GM12892 (cell line): ENCODE results near the gene PLEKHH2.
"Not testable (repeated sequence)": the region's sequence is repeated elsewhere in the genome, so short reads cannot be mapped to it uniquely, and the experiment has no call there.

Experiments used
- DNase-seq: peaks from one replicate; pipeline ENCODE4 v3.0.0; 2011; ENCODE audit not compliant: insufficient read length
- FAIRE-seq: peaks from 2 replicates; lab custom pipeline; 2011; peaks lifted over from hg19 to GRCh38; lab: Jason Lieb, UNC
- POLR2A ChIP-seq: IDR thresholded peaks from 2 replicates; pipeline ENCODE4 v1.6.1; 2011; ENCODE audit warnings: low read depth, low read length, control low read depth
- POLR2AphosphoS5 ChIP-seq: IDR thresholded peaks from 2 replicates; pipeline ENCODE4 v1.6.1; 2011; ENCODE audit warnings: low read depth, low read length, control low read depth
- TAF1 ChIP-seq: IDR thresholded peaks from 2 replicates; pipeline ENCODE4 v1.6.1; 2011; ENCODE audit warnings: low read depth, mild to moderate bottlenecking, control low read depth, low read length, borderline replicate concordance

Gene PLEKHH2

GRCh38 chr2:43611987-43612894 lies 24.8 kb upstream of the PLEKHH2 start:
- TF ChIP-seq TAF1 (no peak), POLR2A (no peak), POLR2AphosphoS5 (no peak)
- FAIRE-seq: peak; percentile 67
- no peak for DNase-seq

GRCh38 chr2:43612944-43613343 lies 24.1 kb upstream of the PLEKHH2 start:
- DNase-seq (no peak), FAIRE-seq (no peak)
- TF ChIP-seq TAF1 (no peak), POLR2A (no peak), POLR2AphosphoS5 (no peak)

GRCh38 chr2:43616967-43617680 lies 19.9 kb upstream of the PLEKHH2 start:
- no peak for TF ChIP-seq POLR2A

GRCh38 chr2:43619511-43619910 lies 17.5 kb upstream of the PLEKHH2 start:
- no peak for DNase-seq
- no peak for FAIRE-seq
- TF ChIP-seq POLR2AphosphoS5 (no peak), POLR2A (no peak), TAF1 (no peak)

More at GRCh38 chr2:43616967-43617680, 19.9 kb upstream of the PLEKHH2 start:
- no peak for FAIRE-seq
- no peak for DNase-seq

- TF ChIP-seq POLR2A (no peak), TAF1 (no peak), POLR2AphosphoS5 (no peak)
- FAIRE-seq: no peak
- DNase-seq: no peak
Measured at GRCh38 chr2:43622931-43623451, 14.1 kb upstream of the PLEKHH2 start.

GRCh38 chr2:43631618-43632317 lies 5.3 kb upstream of the PLEKHH2 start:
- TF ChIP-seq POLR2AphosphoS5 (no peak), TAF1 (no peak), POLR2A (no peak)
- DNase-seq (no peak), FAIRE-seq (no peak)

- FAIRE-seq (no peak), DNase-seq (no peak)
- TF ChIP-seq POLR2AphosphoS5: no peak
- TF ChIP-seq TAF1: no peak
- TF ChIP-seq POLR2A: no peak
Measured at GRCh38 chr2:43634604-43635306, 2.3 kb upstream of the PLEKHH2 start.

GRCh38 chr2:43636153-43636552 lies 907 bp upstream of the PLEKHH2 start:
- not testable (repeated sequence) for DNase-seq, FAIRE-seq

- FAIRE-seq: no peak
- no peak for DNase-seq
- no peak for TF ChIP-seq TAF1
- TF ChIP-seq POLR2A: no peak
- TF ChIP-seq POLR2AphosphoS5: no peak
Measured at GRCh38 chr2:43636621-43637020, 439 bp upstream of the PLEKHH2 start.

- TF ChIP-seq TAF1 (no peak), POLR2AphosphoS5 (no peak), POLR2A (no peak)
- FAIRE-seq: no peak
- no peak for DNase-seq
Measured at GRCh38 chr2:43642363-43642762, 5.3 kb downstream of the PLEKHH2 start.

GRCh38 chr2:43643680-43644079 lies 6.6 kb downstream of the PLEKHH2 start:
- TF ChIP-seq POLR2A: no peak
- no peak for TF ChIP-seq POLR2AphosphoS5
- TF ChIP-seq TAF1: no peak
- DNase-seq (no peak), FAIRE-seq (no peak)
